HG03097 (cell line): ENCODE measurements around the gene BGN.
A peak's percentile ranks its signal among the peaks of the same experiment; 100 is the strongest.

ENCODE experiments used
- ATAC-seq: cut with Tn5 transposase; IDR thresholded peaks from one replicate; pipeline ENCODE4 v1.9.1; 2021; ENCODE audit not compliant: unreplicated experiment, low FRiP score

The BGN gene

GRCh38 chrX:153502131-153502530 is 7.4 kb downstream of the BGN start:
- ATAC-seq, result no peak

GRCh38 chrX:153502796-153503195 is 8.0 kb downstream of the BGN start:
- no peak for ATAC-seq

DNA sequence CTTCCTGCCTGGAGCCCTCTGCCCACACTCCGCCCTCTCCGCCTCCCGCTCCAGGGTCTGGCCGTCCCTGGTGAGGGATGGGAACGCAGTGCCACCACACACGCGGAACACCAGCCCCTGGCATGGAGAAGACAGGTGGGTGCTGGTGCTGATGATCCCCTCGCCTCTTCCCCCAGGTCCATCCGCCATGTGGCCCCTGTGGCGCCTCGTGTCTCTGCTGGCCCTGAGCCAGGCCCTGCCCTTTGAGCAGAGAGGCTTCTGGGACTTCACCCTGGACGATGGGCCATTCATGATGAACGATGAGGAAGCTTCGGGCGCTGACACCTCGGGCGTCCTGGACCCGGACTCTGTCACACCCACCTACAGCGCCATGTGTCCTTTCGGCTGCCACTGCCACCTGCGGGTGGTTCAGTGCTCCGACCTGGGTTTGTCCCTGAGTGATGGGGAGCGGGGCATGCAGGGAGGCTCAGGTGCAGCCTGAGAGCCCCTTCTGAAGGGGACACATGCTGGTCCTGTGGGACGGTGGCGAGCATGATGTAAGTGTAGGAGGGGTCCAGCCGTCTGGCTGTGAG is 9.8 kb downstream of the BGN start:
- ATAC-seq, result no peak

GRCh38 chrX:153505361-153505760 is 10.6 kb downstream of the BGN start:
- ATAC-seq, result no peak

- ATAC-seq, result peak; percentile 68
Measured at GRCh38 chrX:153507484-153508178, 12.9 kb downstream of the BGN start.

DNA sequence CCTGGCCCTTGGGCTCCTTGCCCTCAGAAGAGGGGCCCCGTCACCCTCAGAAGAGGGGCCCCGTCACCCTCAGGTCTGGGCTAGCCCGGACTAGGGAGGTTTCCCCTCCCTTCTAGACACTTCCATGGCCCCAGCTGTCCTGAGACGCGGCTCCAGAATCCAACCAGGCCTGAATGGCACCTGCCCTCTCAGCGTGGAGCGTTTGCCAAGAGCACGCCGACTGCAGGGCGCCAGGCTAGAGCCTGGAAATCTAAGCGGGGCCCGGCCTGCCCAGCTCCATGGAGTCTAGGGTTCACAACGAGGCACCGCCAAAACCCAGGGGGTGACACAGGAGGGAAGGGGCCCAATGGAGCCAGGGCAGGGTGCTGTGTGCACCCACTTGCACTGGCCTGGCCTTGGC is 14.8 kb downstream of the BGN start:
- ATAC-seq, result no peak

DNA sequence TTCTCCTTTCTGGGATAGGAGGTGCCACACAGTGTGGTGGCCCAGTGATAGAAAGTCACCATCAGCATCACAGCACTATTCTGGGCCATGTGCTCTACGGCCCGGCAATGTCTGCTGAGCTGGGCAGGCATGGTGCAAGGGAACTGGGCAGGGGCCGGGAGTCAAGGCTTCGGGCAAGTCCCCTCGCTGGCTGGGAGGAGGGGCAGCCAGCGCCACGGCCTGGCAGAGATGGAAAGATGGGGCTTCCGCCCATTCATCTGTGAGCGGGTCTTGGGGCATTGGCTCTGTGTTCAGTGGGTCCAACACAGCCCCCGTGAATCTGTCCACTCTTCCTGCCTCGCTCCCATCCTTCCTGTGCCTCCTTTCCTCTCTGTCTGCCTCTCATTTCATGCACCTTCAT is 15.6 kb downstream of the BGN start:
- no peak for ATAC-seq

DNA sequence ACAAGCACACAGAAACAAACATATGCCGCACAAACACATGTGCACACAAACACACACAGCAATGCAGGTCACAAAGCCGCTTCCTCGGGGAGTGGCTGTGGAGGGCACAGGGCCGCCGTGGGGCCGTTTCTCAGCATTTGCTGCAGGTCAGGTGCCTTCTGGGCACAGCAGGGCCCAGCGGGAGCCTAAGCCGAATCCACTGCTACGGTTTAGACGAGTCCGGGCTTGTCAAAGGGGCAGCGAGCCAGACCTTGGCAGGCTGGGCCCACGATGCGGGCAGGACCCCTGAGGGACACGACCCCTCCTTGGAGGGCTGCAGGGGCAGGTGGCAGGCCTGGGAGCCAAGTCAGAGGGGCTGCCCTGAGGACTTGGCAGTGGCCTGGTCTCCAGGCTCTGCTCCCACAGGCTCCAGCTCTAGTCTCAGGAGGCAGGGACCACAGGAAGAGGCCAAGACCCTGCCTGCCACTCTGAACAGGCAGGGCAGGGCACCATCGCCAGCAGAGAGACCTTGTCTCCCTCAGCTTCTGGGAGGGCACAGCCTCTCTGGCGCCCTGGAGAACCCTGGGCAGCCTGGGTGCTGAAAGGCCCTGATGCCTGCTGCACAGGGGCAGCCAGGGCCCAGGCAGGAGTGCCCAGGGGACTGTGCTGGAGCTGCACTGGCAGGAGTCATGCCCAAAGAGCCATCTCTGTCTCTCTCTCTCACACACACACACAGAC is 17.2 kb downstream of the BGN start:
- no peak for ATAC-seq

DNA sequence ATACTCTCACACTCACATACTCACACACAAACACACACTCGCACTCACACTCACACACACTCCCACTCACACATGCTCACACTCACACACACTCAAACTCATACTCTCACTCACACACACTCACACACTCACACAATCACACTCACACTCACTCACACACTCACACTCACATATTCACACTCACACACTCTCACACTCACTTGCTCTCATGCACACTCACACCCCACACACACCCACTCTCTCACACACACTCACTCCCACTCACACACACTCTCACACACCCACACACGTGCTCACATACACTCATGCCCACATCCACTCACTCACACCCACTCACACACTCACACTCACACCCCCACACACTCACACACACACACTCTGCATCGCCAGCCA is 17.7 kb downstream of the BGN start:
- ATAC-seq, result no peak

DNA sequence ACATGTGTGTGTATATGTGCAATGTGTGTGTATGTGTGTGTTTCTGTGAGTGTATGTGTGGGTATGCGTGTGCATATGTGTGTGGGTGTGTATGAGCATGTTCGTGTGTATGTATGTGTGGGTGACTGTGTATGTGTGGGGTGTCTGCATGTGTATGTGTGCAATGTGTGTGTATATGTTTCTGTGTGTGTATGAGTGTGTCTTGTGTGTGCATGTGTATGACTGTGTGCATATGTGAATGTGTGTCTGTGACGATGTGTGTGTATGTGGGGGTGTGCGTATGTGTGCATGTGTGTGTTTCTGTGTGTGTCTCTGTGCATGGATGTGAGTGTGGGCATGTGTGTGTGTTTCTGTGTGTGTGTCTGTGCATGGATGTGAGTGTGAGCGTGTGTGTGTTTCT is 18.5 kb downstream of the BGN start:
- ATAC-seq, result no peak

DNA sequence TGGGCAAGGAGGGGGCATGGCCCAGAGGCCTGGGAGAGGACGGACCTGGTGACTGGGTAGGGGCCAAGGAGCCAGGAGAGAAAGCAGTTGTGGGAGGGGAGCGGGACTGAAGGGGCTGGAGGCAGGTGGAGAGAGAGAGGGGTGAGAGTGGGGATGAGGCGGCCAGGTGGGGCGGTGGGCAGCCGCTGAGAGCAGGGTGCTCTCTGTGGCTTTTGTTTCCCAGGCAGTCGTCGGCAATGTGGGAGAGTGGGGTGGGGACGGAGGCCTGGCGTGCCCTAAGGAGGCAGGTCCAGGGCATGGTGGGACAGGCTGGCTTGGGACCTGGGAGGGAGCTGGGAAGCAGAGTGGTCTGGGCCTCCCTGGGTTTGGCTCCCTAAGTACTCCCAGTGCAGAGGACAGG is 19.5 kb downstream of the BGN start:
- no peak for ATAC-seq

GRCh38 chrX:153515435-153515834 is 20.7 kb downstream of the BGN start:
- no peak for ATAC-seq

GRCh38 chrX:153516073-153516472 is 21.3 kb downstream of the BGN start:
- ATAC-seq, result no peak

- ATAC-seq, result no peak
Measured at GRCh38 chrX:153517423-153517822, 22.6 kb downstream of the BGN start, which contains the start of gene ATP2B3. TSS of gene ATP2B3 (plus strand) at chrX:153517642. CDS start at chrX:153536248, 18,606 bp downstream.

DNA sequence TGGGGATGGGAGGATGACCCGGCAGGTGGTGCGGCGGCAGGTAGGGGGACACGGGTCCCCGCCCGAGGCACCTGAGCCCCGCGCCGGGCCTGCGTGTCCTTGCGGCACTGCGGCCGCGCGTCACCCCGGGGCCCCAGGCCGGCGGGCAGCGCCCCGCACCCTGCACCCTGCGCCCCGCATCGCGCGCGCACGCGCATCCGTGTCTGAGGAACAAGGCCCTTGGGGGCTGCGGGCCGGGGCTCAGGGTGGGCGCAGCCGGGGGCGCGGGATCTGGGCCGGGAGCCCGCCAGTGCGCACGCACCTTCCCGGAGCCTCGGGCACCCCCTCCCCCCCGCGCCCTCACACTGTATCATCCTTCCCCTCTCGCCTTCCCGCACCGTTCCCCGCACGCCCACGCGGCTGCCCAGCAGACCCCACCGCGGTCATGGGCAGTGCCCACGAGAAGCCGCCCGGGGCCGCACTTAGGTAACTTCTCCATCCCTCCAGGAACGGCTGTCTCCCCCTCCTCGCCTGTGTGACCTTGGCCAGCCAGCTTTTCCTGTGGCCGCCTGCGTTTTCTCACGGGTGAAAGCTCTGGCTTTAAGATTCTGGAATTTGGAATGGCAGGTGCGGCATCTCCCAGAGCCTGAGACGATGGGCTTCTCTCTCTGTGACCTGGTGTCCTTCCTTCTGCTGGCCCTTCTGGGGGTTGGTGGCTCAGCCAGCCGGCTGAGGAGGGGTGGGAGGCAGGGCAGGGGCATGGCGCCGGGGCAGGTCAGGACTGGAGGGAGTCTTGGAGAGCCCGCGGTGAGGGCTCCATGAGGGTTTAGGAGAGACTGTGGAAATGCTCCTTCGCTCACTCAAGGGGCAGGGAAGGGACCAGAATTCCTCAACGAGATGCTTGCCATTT is 23.4 kb downstream of the BGN start:
- ATAC-seq, result no peak

GRCh38 chrX:153519569-153520286 is 24.9 kb downstream of the BGN start:
- ATAC-seq, result no peak

GRCh38 chrX:153520287-153520917 is 25.6 kb downstream of the BGN start:
- no peak for ATAC-seq

DNA sequence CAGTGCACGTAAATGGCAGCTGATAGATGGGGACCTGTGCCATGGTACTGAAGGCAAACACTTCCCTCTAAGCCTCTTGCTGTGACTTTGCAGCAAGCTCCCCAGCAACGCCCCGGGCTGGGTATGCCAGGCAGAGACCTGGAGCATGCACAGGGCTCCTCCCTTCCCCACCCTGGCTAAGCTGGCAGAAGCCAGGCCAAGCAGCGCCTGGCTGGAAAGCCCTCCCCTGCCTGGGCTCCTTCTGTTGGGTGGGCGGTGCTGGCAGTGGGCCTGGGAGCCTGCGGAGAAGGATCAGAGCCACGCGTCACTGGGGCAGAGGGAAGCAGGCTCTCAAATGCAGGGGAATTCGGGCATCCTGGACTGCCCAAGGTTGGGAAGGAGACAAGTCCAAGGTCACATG is 26.3 kb downstream of the BGN start:
- ATAC-seq, result no peak

DNA sequence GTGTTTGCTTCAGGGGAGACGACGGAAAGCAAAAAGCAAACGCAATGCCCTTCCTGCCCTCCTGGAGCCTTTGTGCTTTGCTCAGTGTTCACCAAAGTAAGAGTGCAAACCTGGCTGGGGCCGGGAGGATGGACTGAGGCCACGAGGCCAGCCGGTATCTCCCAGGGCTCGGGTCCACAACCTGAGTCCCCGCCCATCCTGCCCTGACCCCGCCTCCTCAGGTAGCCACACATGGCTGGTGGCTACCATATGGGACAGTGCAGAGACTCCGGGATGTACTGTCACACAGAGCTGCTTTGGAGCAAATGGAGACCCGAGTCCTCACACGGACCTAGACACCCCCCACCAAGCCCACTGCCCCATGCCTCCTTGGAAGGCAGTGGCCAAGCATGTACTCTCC is 27.5 kb downstream of the BGN start:
- ATAC-seq, result no peak

GRCh38 chrX:153523269-153523668 is 28.5 kb downstream of the BGN start:
- no peak for ATAC-seq
